ENCODE results near the gene KRT86.

Gene KRT86

GRCh38 chr12:52280319-52280795 is 5.9 kb downstream of the KRT86 start (continued):
- TF ChIP-seq KLF8 (tag by site-specific recombination; IDR thresholded peaks at IDR 0.05): 0 out of 2 replicates have a peak, but pooled peaks have one; percentile 28
- no peak for TF ChIP-seq BCL11A (tag by site-specific recombination; IDR thresholded peaks at IDR 0.05; ENCODE audit: low read depth)
- no peak for TF ChIP-seq ZNF529 (tag by site-specific recombination; IDR thresholded peaks at IDR 0.05; ENCODE audit: insufficient replicate concordance)
- TF ChIP-seq ZNF580 (tag by site-specific recombination; IDR thresholded peaks at IDR 0.05): no peak
- TF ChIP-seq, protein P1, sequence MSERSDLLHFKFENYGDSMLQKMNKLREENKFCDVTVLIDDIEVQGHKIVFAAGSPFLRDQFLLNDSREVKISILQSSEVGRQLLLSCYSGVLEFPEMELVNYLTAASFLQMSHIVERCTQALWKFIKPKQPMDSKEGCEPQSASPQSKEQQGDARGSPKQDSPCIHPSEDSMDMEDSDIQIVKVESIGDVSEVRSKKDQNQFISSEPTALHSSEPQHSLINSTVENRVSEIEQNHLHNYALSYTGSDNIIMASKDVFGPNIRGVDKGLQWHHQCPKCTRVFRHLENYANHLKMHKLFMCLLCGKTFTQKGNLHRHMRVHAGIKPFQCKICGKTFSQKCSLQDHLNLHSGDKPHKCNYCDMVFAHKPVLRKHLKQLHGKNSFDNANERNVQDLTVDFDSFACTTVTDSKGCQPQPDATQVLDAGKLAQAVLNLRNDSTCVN (tag by site-specific recombination; optimal IDR thresholded peaks at IDR 0.05): no peak
- TF ChIP-seq FEZF1 (tag by site-specific recombination; IDR thresholded peaks at IDR 0.05): peak; percentile 63
- TF ChIP-seq ZNF112 (tag by site-specific recombination; IDR thresholded peaks at IDR 0.05): no peak

- Histone ChIP-seq H3K4me1 (ENCODE audit: control insufficient read depth, insufficient read depth, low read length) (no peaks in the 10 kb centered on the region; the same call in 1 of the 2 replicates), H3K9me3 (ENCODE audit: control insufficient read depth, insufficient read depth, low read depth, low read length) (no peaks in the 10 kb centered on the region), H3K27ac (ENCODE audit: extremely low read depth, low read depth, low read length) (peak overlapping the region; percentile 1; the same call in 1 of the 2 replicates), H3K4me3 (ENCODE audit: low read depth, low read length) (no peak overlapping the region), H3K36me3 (ENCODE audit: control insufficient read depth in 2 of 2, insufficient read depth in 1 of 2, low read length in 2 of 2) (no peaks in the 10 kb centered on the region)
- CTCF ChIA-PET: interaction anchor here (0.7 to 7.3 kb wide), 21 partner anchors 14 to 700 kb away, joined by 3 to 98 read pairs (median 5); no protein-coding TSS in a partner anchor
- POLR2A ChIA-PET: interaction anchor here (0.7 to 1.4 kb wide), 4 partner anchors 11 to 89 kb away, joined by 3 to 5 read pairs (median 4); partner anchors contain the start of gene KRT80
- TF ChIP-seq, protein P2, sequence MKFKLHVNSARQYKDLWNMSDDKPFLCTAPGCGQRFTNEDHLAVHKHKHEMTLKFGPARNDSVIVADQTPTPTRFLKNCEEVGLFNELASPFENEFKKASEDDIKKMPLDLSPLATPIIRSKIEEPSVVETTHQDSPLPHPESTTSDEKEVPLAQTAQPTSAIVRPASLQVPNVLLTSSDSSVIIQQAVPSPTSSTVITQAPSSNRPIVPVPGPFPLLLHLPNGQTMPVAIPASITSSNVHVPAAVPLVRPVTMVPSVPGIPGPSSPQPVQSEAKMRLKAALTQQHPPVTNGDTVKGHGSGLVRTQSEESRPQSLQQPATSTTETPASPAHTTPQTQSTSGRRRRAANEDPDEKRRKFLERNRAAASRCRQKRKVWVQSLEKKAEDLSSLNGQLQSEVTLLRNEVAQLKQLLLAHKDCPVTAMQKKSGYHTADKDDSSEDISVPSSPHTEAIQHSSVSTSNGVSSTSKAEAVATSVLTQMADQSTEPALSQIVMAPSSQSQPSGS (tag by site-specific recombination; IDR thresholded peaks at IDR 0.05; ENCODE audit: low read depth): no peak
- no peak for TF ChIP-seq KLF16 (tag by site-specific recombination; IDR thresholded peaks at IDR 0.05)
- TF ChIP-seq ZNF600 (tag by site-specific recombination; IDR thresholded peaks at IDR 0.05): no peak
- no peak for TF ChIP-seq INSM2 (tag by site-specific recombination; IDR thresholded peaks at IDR 0.05)
- TF ChIP-seq ELK4 (IDR thresholded peaks at IDR 0.05; ENCODE audit: borderline replicate concordance, low read depth, low read length): no peak
- 0 out of 2 replicates have a peak, but pooled peaks have one; percentile 0 for TF ChIP-seq ZBTB20 (tag by site-specific recombination; IDR thresholded peaks at IDR 0.05)
- no peak for TF ChIP-seq ZNF350 (tag by site-specific recombination; IDR thresholded peaks at IDR 0.05)
- no peak for TF ChIP-seq ZSCAN18 (tag by site-specific recombination; IDR thresholded peaks at IDR 0.05)
- TF ChIP-seq KLF1 (tag by site-specific recombination; IDR thresholded peaks at IDR 0.05): peak; percentile 84
- TF ChIP-seq ZBTB1 (tag by site-specific recombination; IDR thresholded peaks at IDR 0.05): no peak
- no peak for TF ChIP-seq ZNF529 (tag by site-specific recombination; IDR thresholded peaks at IDR 0.05; ENCODE audit: insufficient replicate concordance)
- TF ChIP-seq, protein P3, sequence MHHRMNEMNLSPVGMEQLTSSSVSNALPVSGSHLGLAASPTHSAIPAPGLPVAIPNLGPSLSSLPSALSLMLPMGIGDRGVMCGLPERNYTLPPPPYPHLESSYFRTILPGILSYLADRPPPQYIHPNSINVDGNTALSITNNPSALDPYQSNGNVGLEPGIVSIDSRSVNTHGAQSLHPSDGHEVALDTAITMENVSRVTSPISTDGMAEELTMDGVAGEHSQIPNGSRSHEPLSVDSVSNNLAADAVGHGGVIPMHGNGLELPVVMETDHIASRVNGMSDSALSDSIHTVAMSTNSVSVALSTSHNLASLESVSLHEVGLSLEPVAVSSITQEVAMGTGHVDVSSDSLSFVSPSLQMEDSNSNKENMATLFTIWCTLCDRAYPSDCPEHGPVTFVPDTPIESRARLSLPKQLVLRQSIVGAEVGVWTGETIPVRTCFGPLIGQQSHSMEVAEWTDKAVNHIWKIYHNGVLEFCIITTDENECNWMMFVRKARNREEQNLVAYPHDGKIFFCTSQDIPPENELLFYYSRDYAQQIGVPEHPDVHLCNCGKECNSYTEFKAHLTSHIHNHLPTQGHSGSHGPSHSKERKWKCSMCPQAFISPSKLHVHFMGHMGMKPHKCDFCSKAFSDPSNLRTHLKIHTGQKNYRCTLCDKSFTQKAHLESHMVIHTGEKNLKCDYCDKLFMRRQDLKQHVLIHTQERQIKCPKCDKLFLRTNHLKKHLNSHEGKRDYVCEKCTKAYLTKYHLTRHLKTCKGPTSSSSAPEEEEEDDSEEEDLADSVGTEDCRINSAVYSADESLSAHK (tag by site-specific recombination; IDR thresholded peaks at IDR 0.05): no peak
- TF ChIP-seq ZNF202 (tag by site-specific recombination; IDR thresholded peaks at IDR 0.05; ENCODE audit: borderline replicate concordance): no peak
- peak; percentile 44; the same call in 1 of the 2 replicates for TF ChIP-seq ZNF335 (tag by site-specific recombination; conservative IDR thresholded peaks at IDR 0.05)
- TF ChIP-seq ZNF23 (tag by site-specific recombination; IDR thresholded peaks at IDR 0.05; ENCODE audit: borderline replicate concordance): no peak
- TF ChIP-seq, protein P4, sequence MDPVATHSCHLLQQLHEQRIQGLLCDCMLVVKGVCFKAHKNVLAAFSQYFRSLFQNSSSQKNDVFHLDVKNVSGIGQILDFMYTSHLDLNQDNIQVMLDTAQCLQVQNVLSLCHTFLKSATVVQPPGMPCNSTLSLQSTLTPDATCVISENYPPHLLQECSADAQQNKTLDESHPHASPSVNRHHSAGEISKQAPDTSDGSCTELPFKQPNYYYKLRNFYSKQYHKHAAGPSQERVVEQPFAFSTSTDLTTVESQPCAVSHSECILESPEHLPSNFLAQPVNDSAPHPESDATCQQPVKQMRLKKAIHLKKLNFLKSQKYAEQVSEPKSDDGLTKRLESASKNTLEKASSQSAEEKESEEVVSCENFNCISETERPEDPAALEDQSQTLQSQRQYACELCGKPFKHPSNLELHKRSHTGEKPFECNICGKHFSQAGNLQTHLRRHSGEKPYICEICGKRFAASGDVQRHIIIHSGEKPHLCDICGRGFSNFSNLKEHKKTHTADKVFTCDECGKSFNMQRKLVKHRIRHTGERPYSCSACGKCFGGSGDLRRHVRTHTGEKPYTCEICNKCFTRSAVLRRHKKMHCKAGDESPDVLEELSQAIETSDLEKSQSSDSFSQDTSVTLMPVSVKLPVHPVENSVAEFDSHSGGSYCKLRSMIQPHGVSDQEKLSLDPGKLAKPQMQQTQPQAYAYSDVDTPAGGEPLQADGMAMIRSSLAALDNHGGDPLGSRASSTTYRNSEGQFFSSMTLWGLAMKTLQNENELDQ (tag by site-specific recombination; IDR thresholded peaks at IDR 0.05; ENCODE audit: low read depth): no peak
Measured at GRCh38 chr12:52280796-52281560, 6.5 kb downstream of the KRT86 start.
